GM12864 (cell line): Measurements from ENCODE around the gene C1orf167.

Experiments used
- DNase-seq: peaks from one replicate; pipeline ENCODE4 v3.0.0-alpha.2; 2011; ENCODE audit warnings: low read depth
- H3K4me3 ChIP-seq: 2 replicates; pipeline ENCODE4 v1.5.1; 2011; ENCODE audit warnings: mild to moderate bottlenecking, low read depth, low read length, control low read depth
- TF ChIP-seq, protein P1 (sequence below): IDR thresholded peaks from 2 replicates; pipeline ENCODE4 v1.5.1; 2011; ENCODE audit warnings: low read depth, mild to moderate bottlenecking, moderate library complexity, low read length, control low read depth, inconsistent platforms; ENCODE audit errors: missing control alignments

Gene C1orf167

DNA sequence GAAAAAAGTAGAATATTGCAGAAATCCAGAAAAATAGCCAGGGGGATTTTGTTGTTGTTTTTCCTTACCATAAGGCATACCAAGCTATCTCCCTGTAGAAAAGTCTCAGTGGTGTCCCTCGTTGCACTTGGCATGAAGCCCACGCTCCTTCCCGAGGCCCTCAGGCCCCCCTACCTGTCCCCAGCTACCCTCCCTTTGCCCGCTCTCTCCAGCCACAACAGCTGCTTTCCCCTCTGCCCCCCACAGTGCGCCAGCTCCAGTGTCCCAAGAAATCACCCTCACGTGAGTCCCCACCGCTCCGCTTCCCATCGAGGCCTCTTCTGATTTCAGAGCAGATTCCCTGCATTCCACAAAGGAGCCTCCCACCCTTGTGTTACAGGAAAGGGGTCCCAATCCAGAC is 17.7 kb upstream of the C1orf167 start:
- DNase-seq = no peak
- TF ChIP-seq, protein P1, sequence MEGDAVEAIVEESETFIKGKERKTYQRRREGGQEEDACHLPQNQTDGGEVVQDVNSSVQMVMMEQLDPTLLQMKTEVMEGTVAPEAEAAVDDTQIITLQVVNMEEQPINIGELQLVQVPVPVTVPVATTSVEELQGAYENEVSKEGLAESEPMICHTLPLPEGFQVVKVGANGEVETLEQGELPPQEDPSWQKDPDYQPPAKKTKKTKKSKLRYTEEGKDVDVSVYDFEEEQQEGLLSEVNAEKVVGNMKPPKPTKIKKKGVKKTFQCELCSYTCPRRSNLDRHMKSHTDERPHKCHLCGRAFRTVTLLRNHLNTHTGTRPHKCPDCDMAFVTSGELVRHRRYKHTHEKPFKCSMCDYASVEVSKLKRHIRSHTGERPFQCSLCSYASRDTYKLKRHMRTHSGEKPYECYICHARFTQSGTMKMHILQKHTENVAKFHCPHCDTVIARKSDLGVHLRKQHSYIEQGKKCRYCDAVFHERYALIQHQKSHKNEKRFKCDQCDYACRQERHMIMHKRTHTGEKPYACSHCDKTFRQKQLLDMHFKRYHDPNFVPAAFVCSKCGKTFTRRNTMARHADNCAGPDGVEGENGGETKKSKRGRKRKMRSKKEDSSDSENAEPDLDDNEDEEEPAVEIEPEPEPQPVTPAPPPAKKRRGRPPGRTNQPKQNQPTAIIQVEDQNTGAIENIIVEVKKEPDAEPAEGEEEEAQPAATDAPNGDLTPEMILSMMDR = no peak
- no peak overlapping the region for H3K4me3 ChIP-seq

DNA sequence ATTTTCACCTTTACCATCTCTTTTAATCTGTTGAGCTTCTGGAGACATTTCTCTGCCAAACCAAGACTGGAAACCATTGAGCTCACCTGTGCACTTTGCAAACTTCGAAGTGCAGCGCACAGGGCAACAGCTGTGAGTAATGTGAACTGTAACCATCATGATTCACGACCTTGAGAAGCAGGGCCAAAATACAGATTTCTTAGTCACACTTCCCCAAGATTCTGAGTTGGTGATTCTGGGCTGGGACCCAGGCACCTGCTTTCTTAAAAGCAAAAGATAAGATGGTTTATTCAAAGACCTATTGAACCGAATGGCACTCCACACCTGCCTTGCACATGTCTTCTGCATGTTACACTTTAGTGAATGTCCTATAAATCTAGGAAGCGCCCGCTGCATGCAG is 15.9 kb upstream of the C1orf167 start:
- no peak overlapping the region for H3K4me3 ChIP-seq
- TF ChIP-seq, protein P1 = no peak
- DNase-seq = no peak

DNA sequence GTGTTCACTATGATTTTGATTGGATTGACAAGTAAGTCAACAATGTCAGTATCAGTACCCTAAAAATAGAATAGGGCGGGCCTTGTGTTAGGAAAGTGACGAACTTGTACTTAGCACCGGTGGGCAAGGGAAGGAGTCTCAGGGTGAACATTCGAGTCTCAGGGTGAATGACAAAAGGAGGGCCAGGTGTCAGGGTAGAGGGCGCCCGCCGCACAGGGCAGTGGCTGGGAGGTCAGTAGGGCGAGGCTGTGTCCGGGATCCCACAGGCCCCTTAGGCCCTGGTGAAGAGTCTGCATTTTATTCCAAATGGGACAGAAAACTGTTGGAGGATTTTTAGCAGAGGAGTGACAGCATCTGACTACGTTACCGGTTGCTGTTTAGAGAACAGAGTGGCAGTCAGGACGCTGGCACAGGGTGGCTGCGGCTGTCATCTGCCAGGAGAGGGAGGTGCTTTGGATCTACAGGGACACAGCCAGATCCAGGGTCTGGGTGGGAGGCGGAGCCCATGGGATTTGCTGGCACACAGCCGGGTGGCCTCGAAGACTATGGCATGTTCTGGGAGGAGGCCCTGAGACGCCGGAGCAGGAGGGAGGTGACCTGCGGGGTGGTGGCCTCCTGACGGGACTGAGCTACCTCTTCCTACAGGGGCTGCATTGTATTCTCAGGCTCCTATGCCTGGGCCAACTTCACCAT is 15.1 kb upstream of the C1orf167 start:
- DNase-seq = no peak
- TF ChIP-seq, protein P1 = no peak
- H3K4me3 ChIP-seq = no peak overlapping the region

DNA sequence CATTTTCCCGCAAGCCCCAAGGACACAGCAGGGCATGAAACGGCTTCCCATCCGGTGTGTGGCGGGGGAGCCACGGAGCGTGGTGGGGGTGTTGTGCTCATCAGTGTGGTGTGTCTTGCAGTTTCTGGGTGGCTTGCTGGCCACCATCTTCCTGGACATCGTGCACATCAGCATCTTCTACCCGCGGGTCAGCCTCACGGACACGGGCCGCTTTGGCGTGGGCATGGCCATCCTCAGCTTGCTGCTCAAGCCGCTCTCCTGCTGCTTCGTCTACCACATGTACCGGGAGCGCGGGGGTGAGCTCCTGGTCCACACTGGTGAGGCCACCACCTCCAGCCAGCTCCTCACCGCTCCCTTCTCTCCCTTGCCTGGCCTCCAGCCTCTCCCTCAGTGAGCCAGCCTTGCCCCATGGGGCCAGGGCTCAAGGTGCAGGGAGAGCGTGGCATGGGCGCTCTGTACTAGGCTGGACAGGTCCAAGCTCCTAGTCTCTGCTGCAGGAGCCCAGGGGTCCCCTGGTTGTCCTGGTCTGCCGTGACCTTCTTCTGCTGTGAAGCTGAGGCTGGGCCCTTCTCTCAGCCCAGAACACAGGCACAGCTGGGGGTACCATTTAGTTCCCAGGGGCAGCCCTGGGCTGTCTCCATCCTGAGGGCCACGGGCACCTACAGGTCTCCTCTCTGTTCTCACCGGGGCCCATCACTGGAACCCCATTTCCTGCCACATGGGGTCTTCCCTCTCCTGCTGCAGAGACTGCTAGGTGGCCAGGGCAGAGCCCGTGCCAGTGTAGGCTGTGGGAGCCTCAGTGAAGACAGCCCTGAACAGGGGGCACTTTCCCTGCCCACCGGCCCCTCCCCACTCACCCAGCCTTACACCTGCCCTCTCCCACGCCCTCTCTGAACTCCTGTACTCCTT is 13.4 kb upstream of the C1orf167 start:
- DNase-seq = no peak
- TF ChIP-seq, protein P1 = no peak

DNA sequence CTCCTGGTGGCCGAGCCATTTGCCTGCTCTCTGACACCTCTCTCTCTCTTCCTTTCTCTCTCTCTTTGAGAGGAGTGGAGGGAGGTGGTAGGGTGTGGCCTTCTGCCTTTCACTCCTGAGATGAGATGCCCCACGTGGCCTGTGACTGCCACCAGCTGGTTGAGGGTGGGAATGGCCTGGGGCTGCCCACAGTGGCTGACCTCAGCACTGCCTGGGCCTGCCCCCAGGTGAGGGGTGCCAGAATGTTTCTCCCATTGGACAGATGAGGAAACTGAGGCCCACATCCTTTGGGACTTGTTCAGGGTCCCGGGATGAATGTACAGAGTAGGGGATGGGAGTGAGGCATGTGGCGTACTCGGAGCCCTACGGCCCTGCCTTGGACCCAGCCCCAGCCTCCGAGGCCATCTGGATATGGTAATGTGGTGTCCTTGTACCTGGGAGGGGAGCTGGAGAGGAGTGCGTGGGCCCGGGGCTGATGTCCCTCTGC is 12.7 kb upstream of the C1orf167 start:
- no peak for DNase-seq
- H3K4me3 ChIP-seq = no peak overlapping the region
- TF ChIP-seq, protein P1 = peak; percentile 69

More for the DNA sequence above, 13.4 kb upstream of the C1orf167 start:
- no peak overlapping the region for H3K4me3 ChIP-seq

DNA sequence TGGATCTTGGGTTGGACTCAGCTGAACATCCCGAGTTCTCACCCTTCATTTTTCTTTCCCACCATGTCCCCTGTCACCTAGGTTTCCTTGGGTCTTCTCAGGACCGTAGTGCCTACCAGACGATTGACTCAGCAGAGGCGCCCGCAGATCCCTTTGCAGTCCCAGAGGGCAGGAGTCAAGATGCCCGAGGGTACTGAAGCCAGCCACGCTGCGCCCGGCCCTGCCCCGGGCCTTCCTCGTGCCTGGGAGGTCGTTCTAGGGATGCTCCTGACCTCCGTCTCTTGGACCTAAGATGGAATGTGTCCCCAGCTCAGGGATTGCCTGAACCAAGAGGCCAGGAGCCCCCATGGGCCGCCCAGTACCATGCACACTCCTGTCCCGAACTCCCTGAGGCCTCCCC is 12.0 kb upstream of the C1orf167 start:
- no peak for DNase-seq
- TF ChIP-seq, protein P1 = no peak
- H3K4me3 ChIP-seq = no peak overlapping the region
